Right lobe of liver (tissue), 4 donors: Measurements from ENCODE around the gene SPATA18.

Experiments used
- POLR2A ChIP-seq: fragments of 450-650 bp; IDR thresholded peaks from one replicate; pipeline ENCODE4 v1.6.1; 2017; ENCODE audit warnings: antibody characterized with exemption, mild to moderate bottlenecking
- TF ChIP-seq, protein P1 (sequence below), 4 donors: fragments of 200-600 bp in 3 of 4; fragments of 450-650 bp in 1 of 4; IDR thresholded peaks; one replicate each; pipeline versions ENCODE4 v1.5.1 to v1.8.0; 2016 to 2022; ENCODE audit warnings: antibody characterized with exemption in 4 of 4, mild to moderate bottlenecking in 2 of 4
- donor health status: DM: no; HTN: no; CAD: no.
- donor health status: DM: no; HTN: no; CAD: no.
- donor health status: DM: no; HTN: yes; CAD: no.

DNA sequence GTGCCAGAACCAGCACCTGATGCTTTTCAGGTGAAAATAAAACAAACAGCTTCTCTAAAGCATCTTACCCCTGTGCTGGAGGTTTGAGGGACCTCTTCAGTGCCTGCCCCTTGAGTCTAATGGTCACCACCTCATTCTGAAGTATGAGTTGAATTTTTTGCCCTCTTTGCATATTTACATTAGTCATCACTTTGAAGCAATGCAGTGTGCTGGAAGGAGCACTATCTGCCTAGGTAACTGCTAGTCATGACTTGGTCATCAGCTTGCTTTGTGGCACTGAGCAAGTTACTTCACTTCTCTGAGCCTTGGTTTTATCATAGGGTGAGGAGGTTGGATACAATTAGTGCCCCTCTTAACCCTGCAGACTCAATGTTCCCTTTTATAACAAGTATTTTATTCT is 44.9 kb downstream of the SPATA18 start:
- TF ChIP-seq POLR2A: no peak
- TF ChIP-seq, protein P1, sequence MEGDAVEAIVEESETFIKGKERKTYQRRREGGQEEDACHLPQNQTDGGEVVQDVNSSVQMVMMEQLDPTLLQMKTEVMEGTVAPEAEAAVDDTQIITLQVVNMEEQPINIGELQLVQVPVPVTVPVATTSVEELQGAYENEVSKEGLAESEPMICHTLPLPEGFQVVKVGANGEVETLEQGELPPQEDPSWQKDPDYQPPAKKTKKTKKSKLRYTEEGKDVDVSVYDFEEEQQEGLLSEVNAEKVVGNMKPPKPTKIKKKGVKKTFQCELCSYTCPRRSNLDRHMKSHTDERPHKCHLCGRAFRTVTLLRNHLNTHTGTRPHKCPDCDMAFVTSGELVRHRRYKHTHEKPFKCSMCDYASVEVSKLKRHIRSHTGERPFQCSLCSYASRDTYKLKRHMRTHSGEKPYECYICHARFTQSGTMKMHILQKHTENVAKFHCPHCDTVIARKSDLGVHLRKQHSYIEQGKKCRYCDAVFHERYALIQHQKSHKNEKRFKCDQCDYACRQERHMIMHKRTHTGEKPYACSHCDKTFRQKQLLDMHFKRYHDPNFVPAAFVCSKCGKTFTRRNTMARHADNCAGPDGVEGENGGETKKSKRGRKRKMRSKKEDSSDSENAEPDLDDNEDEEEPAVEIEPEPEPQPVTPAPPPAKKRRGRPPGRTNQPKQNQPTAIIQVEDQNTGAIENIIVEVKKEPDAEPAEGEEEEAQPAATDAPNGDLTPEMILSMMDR (IDR thresholded peaks at IDR 0.05): no peak
